ENCODE results near the gene ANKFN1.

GRCh38 chr17:56158344-56158743, 5.1 kb downstream of the ANKFN1 start:
- no peak for TF ChIP-seq CTCF (IDR thresholded peaks at IDR 0.05)
- no peak for TF ChIP-seq POLR2A (IDR thresholded peaks at IDR 0.05)
